ENCODE measurements around the gene MTX1.
"Not testable (repeated sequence)": the region's sequence is repeated elsewhere in the genome, so short reads cannot be mapped to it uniquely, and the experiment has no call there.

Gene MTX1

GRCh38 chr1:155208541-155209311 lies at the start of gene MTX1:
Gene MTX1, plus strand, starts transcription at chr1:155208695. Its CDS starts 110 bp downstream, at chr1:155208805.
- peak; percentile 72 to 83 (median 73) for DNase-seq (ENCODE audit: low read depth in 3 of 3)

- no peak for DNase-seq (ENCODE audit: low read depth in 3 of 3)
These were observed 49.5 kb upstream of the MTX1 start for GRCh38 chr1:155158991-155159390.

GRCh38 chr1:155160128-155160527 lies 48.4 kb upstream of the MTX1 start:
- DNase-seq (ENCODE audit: low read depth in 3 of 3): no peak

- not testable (repeated sequence) for DNase-seq (ENCODE audit: low read depth in 3 of 3)
These were observed 45.9 kb upstream of the MTX1 start for GRCh38 chr1:155162631-155163030.

GRCh38 chr1:155163785-155164184 lies 44.7 kb upstream of the MTX1 start:
- DNase-seq (ENCODE audit: low read depth in 3 of 3): not testable (repeated sequence)

- not testable (repeated sequence) for DNase-seq (ENCODE audit: low read depth in 3 of 3)
These were observed 43.9 kb upstream of the MTX1 start for GRCh38 chr1:155164625-155165024.

GRCh38 chr1:155166051-155166470 lies 42.4 kb upstream of the MTX1 start:
- no peak for DNase-seq (ENCODE audit: low read depth in 3 of 3)

GRCh38 chr1:155166471-155167165 lies 41.9 kb upstream of the MTX1 start:
- DNase-seq (ENCODE audit: low read depth in 3 of 3): no peak

GRCh38 chr1:155167166-155168104 lies 41.1 kb upstream of the MTX1 start:
- DNase-seq (ENCODE audit: low read depth in 3 of 3): peak; percentile 77 to 84 (median 83)

- DNase-seq (ENCODE audit: low read depth in 3 of 3): not testable (repeated sequence)
These were observed 40.4 kb upstream of the MTX1 start for GRCh38 chr1:155168105-155168445.

- DNase-seq (ENCODE audit: low read depth in 3 of 3): no peak
These were observed 39.9 kb upstream of the MTX1 start for GRCh38 chr1:155168456-155169210.

- DNase-seq (ENCODE audit: low read depth in 3 of 3): no peak
These were observed 39.0 kb upstream of the MTX1 start for GRCh38 chr1:155169541-155169940.

- no peak for DNase-seq (ENCODE audit: low read depth in 3 of 3)
These were observed 38.3 kb upstream of the MTX1 start for GRCh38 chr1:155170101-155170785.

- no peak for DNase-seq (ENCODE audit: low read depth in 3 of 3)
These were observed 37.7 kb upstream of the MTX1 start for GRCh38 chr1:155170806-155171205.

GRCh38 chr1:155171836-155172731 lies 36.4 kb upstream of the MTX1 start:
- DNase-seq (ENCODE audit: low read depth in 3 of 3): peak in 1 of 3 donors; percentile 46

- peak; percentile 88 to 94 (median 93) for DNase-seq (ENCODE audit: low read depth in 3 of 3)
These were observed 35.6 kb upstream of the MTX1 start, which contains the start of gene KRTCAP2 for GRCh38 chr1:155172732-155173477. Gene KRTCAP2, minus strand, starts transcription at chr1:155173304. Its CDS starts 80 bp downstream, at chr1:155173224.

- DNase-seq (ENCODE audit: low read depth in 3 of 3): peak in 2 of 3 donors; percentile 54 to 76
These were observed 34.8 kb upstream of the MTX1 start, which contains the start of gene TRIM46 for GRCh38 chr1:155173478-155174323. Gene TRIM46, plus strand, starts transcription at chr1:155173849. Its CDS starts 118 bp downstream, at chr1:155173967.

Measured in stimulated activated CD4-positive, alpha-beta T cell treated with anti-CD3 and anti-CD28 coated beads, TNF-alpha, amount 100 ng/mL, for 48 hours (primary cell).